DMS 273 (cell line): Measurements from ENCODE around the gene KLHL29.

Experiments used
- DNase-seq: peaks from one replicate; lab custom pipeline; 2025; ENCODE audit not compliant: unreplicated experiment; lab: John Stamatoyannopoulos, UW

The KLHL29 gene

GRCh38 chr2:23687214-23687613, 302.2 kb downstream of the KLHL29 start:
- DNase-seq, result no peak

- no peak for DNase-seq
Observed at GRCh38 chr2:23687713-23688112, 302.7 kb downstream of the KLHL29 start.

- no peak for DNase-seq
Observed at GRCh38 chr2:23688486-23689130, 303.6 kb downstream of the KLHL29 start.

DNA sequence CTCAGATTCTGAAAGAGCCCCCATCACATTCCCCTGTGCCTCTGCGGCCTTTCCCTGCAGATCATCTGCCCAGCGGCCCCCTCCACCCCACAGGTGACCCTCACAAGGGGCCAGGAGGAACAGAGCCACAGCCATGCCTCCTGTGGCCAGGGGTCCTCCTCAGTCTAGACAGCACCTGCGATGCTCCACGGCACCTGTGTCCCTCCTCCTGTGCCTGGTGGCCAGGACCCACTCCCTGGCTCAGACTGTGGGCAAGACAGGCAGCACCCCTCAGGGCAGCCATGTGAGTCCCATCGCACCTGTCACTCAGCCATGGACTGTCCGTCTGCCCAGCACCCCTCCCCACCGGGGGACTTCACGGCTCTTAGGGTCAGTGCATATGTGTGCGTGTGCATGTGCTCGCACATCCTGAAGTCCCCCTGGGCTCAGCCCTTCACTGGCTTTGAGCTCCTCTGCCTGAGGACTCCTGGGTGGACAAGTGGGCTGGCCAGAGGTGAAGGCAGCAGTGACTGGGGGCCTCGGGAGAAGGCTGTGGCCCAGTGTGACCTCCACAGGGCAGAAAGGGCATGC, 304.2 kb downstream of the KLHL29 start:
- no peak for DNase-seq

DNA sequence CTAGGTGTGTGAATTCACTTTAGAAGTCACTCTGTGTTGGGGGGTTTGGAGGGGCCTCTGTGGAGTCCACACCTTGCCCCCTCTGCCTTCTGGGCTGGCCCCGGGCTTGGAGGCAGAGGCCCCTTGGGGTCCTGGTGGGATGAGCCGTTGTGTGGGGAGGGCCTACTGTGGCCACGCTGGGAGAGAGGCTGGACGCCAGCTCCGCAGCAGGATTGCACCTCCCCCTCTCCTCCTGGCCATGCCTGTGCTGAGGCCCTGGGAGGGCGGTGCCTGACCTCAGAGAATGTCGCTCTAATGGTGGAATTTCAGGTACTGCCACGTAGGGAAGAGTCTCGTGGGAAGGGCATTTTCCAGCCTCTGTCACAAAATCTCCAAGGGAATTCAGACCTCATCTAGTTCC, 304.9 kb downstream of the KLHL29 start:
- no peak for DNase-seq

GRCh38 chr2:23690421-23691105, 305.6 kb downstream of the KLHL29 start:
- DNase-seq, result no peak

DNA sequence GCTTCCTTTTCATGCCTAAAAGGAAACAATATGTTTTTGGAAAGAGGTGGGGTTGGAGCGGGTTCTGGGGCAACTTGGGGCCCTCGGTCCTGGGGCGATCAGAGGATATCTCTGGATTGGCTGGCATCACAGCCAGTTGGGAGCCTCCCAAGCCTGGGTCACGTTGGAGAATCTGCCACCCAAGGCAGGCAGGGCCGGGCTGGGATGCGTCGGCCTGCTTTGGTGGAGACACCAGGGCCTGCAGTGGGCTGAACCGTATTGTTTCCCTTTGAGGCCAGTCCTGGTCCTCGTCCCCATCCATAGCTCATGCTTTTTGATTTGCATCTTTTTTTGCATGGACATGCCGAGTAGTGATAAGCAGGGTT, 306.1 kb downstream of the KLHL29 start:
- DNase-seq, result no peak

- DNase-seq, result no peak
Observed at GRCh38 chr2:23691565-23691964, 306.6 kb downstream of the KLHL29 start.

DNA sequence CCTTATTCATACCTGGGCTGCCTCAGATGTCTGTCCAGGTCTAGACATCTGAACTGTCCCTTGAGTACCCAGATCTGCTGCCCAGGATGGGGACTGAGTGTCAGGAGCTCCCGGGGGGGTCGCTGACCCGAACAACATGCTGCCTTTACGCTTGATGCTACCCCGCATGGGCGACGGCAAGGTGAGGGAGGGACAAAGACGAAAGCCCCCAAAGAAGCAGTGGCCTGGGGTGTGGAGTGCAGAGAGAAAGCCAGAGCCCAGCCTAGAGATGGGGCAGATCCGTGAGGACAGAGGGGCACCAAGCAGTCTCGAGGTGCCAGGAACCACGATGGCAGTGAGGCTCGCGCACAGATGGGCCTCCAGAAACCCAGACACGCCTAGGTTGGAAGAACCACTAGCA, 307.3 kb downstream of the KLHL29 start:
- DNase-seq, result no peak

DNA sequence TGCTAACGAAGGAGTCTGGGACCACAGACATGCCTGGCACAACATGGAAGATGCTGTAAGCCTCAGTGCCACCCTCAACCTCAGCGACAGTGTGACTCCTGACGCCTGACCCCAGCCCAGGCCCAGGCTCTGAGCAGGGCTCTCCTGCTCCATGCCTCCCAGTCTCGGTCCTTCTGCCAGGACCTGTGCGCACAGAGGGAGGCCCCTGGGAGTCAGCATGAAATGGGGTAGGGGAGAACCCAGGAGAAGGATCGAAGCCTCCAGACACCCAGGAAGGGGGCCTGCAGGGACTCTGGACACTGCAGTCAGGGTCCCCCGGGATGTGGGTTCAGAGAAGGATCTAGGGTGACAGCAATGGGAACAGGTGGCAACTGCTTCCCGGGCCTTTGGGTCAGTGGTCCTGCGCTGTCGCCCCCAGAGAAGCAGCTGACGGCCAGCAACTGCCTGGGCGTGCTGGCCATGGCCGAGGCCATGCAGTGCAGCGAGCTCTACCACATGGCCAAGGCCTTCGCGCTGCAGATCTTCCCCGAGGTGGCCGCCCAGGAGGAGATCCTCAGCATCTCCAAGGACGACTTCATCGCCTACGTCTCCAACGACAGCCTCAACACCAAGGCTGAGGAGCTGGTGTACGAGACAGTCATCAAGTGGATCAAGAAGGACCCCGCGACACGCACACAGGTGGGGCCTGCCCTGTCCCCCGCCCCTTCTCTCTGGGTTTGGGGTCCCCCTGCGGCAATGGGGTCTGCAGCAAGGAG, 308.0 kb downstream of the KLHL29 start:
- DNase-seq, result no peak

GRCh38 chr2:23693606-23693951, 308.6 kb downstream of the KLHL29 start:
- no peak for DNase-seq

GRCh38 chr2:23694058-23695045, 309.4 kb downstream of the KLHL29 start:
- DNase-seq, result no peak

GRCh38 chr2:23695214-23695889, 310.4 kb downstream of the KLHL29 start:
- DNase-seq, result no peak

DNA sequence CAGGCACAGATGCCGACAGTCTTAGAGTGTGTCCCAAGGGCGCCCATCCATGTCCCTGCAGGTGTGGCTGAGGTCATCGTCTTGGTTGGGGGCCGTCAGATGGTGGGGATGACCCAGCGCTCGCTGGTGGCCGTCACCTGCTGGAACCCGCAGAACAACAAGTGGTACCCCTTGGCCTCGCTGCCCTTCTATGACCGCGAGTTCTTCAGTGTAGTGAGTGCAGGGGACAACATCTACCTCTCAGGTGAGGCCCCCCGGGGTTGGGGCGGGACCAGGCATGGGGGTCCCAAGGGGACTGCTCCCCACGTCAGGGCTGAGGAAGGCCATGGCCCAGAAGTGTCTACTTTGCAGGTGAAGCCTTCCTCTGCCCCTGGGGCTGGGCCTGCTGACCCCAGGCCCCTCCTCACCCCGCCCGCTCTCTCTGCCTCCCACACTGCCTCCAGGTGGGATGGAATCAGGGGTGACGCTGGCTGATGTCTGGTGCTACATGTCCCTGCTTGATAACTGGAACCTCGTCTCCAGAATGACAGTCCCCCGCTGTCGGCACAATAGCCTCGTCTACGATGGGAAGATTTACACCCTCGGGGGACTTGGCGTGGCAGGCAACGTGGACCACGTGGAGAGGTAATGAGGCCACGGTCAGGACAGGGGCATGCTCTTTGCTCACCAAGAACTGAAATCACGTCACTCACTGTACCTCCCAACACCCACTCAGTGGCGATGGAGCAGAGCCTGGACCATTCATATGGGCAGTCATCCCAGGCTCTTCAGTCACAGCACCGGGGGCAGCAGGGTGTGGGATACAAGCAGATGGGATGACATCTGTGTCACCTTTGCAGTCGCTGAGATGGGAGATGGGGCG, 311.1 kb downstream of the KLHL29 start:
- DNase-seq, result no peak

DNA sequence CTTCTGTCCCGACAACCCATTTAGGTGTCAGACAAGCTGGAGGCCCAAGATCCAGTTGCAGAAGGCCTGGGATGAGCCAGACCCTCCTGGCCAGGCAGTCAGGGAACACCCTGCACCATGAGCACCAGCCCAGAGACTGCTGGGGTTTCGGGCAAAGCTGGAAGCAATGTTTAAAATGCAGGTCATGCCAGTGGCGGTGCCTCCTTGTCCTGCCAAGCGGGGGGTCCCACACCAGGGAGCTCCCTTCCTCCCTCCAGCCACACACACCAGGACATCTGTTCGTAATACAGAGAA, 311.7 kb downstream of the KLHL29 start:
- DNase-seq, result no peak

DNA sequence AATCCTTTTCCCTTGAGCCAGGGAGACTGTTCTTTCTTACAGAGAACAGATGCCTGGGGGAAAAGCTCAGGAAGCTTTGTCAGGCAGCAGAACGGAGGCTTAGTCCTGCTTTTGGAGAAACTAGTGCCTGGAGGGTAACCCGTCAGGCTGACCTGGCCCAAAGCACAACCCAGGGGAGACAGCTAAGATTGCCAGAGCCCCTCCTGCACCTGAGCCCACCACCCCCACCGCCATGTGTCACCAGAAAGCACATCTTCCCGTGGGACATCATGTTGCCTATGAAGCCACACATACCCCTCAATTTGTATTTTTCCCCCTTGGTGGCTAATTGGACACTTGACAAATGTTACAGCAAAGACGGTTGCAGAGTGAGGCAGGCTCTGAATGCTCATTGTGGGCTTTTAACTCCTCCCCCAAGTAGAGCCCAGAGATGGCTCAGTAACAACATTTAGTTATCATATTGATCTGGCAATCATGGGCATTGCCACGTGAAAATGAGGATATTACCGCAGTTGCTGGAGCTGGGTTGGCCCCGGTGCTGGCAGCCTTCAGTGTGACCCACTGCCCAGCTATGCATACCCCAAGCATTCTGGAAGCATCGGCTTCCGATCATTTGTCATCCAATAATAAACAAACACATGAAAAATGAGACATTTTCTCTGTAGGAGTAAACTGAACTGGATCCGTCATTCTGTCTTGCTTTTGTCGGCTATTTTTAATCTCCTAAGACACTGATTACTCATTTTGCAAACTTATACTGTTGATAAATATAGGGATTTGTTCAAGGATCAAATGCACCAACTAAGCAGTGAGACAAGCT, 312.5 kb downstream of the KLHL29 start:
- no peak for DNase-seq

DNA sequence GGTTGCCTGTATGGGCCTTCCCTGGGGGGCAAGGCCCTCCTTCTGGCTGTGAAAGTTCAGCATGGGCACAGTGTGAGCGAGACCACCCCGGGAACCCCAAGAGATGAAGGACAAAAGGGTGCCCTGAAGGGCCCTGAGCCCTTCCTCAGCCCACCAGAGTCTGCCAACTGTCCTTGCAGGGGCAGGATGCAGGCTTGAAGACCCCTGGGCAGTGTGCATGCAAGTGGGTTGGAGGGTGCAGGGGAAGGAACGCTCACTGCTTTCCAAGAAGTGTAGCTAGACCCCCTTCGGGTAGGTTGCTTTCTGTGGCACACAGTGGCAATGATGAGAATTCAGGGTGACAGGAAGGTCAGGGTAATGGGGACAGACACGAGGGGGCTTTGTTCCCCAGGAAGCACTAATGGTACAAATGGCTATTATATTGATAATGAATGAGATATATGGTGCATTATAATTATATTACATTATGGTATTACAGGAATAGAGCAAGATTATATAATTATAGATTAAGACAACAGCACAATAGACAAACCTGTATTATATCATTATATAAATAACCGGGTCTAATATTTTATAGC, 313.2 kb downstream of the KLHL29 start:
- DNase-seq, result no peak
